Fibroblast of the aortic adventitia (primary cell): ENCODE data around the gene HSPA1B. TPM values are rescaled to one million over a fixed set of nuclear protein-coding genes. Genes with fewer than 3 reads are reported as not detected.
"Not testable (repeated sequence)": the region's sequence is repeated elsewhere in the genome, so short reads cannot be mapped to it uniquely, and the experiment has no call there.

Source experiments
- DNase-seq: peaks from one replicate; pipeline ENCODE4 v3.0.0-alpha.2; 2010; ENCODE audit warnings: low read depth
- H3K4me3 ChIP-seq: 2 replicates; pipeline ENCODE4 v1.5.1; 2011; ENCODE audit warnings: low read depth, mild to moderate bottlenecking, control low read depth, low read length, moderate library complexity
- CTCF ChIP-seq: IDR thresholded peaks from 2 replicates; pipeline ENCODE4 v1.5.1; 2011; ENCODE audit warnings: mild to moderate bottlenecking, low read length, control low read depth, inconsistent platforms; ENCODE audit not compliant: insufficient read depth
- total RNA-seq: library from RNA; depleted of rRNA; stranded (reverse); fragments of >200 nt; gene quantifications from 2 replicates; pipeline ENCODE4 v1.2.3, GENCODE V29; 2012; ENCODE audit warnings: low replicate concordance

The HSPA1B gene
- total RNA-seq, 1 donor, result 112 TPM

- DNase-seq, result peak; percentile 99
- TF ChIP-seq CTCF, result no peak
- peak overlapping the region; percentile 68 for H3K4me3 ChIP-seq
Observed at GRCh38 chr6:31814677-31815024, 12.9 kb upstream of the HSPA1B start.

- peak; percentile 96 for DNase-seq
- H3K4me3 ChIP-seq, result peak within 1 kb of the TSS; percentile 85
- no peak for TF ChIP-seq CTCF
Observed at GRCh38 chr6:31815025-31815838, 12.3 kb upstream of the HSPA1B start, which contains the start of the genes HSPA1A and HSPA1L. HSPA1A (plus strand) TSS chr6:31815543; CDS start chr6:31815757, 214 bp downstream. HSPA1L (minus strand) TSS chr6:31815283; CDS start chr6:31811972, 3,311 bp downstream.

- not testable (repeated sequence) for DNase-seq
- peak overlapping the region; percentile 61 for H3K4me3 ChIP-seq
Observed at GRCh38 chr6:31817133-31817928, 10.2 kb upstream of the HSPA1B start.

- peak overlapping the region; percentile 61 for H3K4me3 ChIP-seq
- DNase-seq, result not testable (repeated sequence)
Observed at GRCh38 chr6:31817929-31818511, 9.5 kb upstream of the HSPA1B start.

GRCh38 chr6:31819871-31820299 is 7.7 kb upstream of the HSPA1B start:
- H3K4me3 ChIP-seq, result no peak overlapping the region
- no peak for DNase-seq
- TF ChIP-seq CTCF, result no peak

GRCh38 chr6:31820399-31820798 is 7.1 kb upstream of the HSPA1B start:
- H3K4me3 ChIP-seq, DNase-seq: not testable (repeated sequence)

- no peak for TF ChIP-seq CTCF
Observed at GRCh38 chr6:31821301-31822035, 6.1 kb upstream of the HSPA1B start.

More at GRCh38 chr6:31821301-31822035, 6.1 kb upstream of the HSPA1B start:
- peak overlapping the region; percentile 68 for H3K4me3 ChIP-seq
- no peak for DNase-seq
